K562 (cell line): Measurements from ENCODE around the gene SEMA3F. TPM values are rescaled to one million over a fixed set of nuclear protein-coding genes. Genes with fewer than 3 reads are reported as not detected.

Source experiments
- ATAC-seq: fragments of 200-7000 bp; cut with Tn5 transposase; 3 replicates; pipeline ENCODE4 v1.9.1; 2020; ENCODE audit warnings: moderate library complexity
- BruUV-seq: library from RNA; stranded (reverse); fragments of 400-500 nt; replicated peaks from 2 replicates; lab custom pipeline; 2021; lab: Mats Ljungman, UMichigan
- CTCF ChIA-PET: fragments of 300-600 bp; formaldehyde crosslinking; extraction: SDS; loops from one replicate; lab custom pipeline; 2021; ENCODE audit warnings: low intra/inter-chr PET ratio; lab: Yijun Ruan, JAX
- POLR2A ChIA-PET: fragments of 300-600, 350-650 bp; sonication (Branson Sonifier 250); formaldehyde crosslinking; extraction: SDS; loops from one replicate; lab custom pipeline; 2021; ENCODE audit warnings: antibody characterized with exemption, inconsistent platforms; lab: Yijun Ruan, JAX
- DNase-seq, 4 experiments: peaks; one replicate each; pipeline versions ENCODE4 v3.0.0 to v3.0.0-alpha.2; 2011 to 2018; ENCODE audit warnings: low spot score in 3 of 4, mixed read lengths in 3 of 4; ENCODE audit errors: extremely low read depth in 1 of 4
- FAIRE-seq: peaks from 2 replicates; lab custom pipeline; 2011; peaks lifted over from hg19 to GRCh38; lab: Jason Lieb, UNC
- H2AFZ ChIP-seq: 2 replicates; pipeline ENCODE4 v1.6.0; 2011; ENCODE audit warnings: low read depth, low read length, control low read depth, inconsistent platforms
- H3K27ac ChIP-seq: fragments of 200-600 bp; 3 replicates; pipeline ENCODE4 v1.8.0; 2011; ENCODE audit warnings: low read depth, mild to moderate bottlenecking, control low read depth, inconsistent platforms, low read length, moderate library complexity, mixed read lengths; ENCODE audit errors: extremely low read depth
- H3K27me3 ChIP-seq, 2 experiments: fragments of 300-600 bp in 1 of 2; 2 replicates in 1 of 2; 3 replicates in 1 of 2; pipeline versions ENCODE4 v1.6.0 to v1.8.0; 2011; ENCODE audit warnings: inconsistent platforms in 2 of 2, low read length in 2 of 2, mild to moderate bottlenecking in 1 of 2, mixed read lengths in 1 of 2, moderate library complexity in 1 of 2; ENCODE audit not compliant: control insufficient read depth in 2 of 2, insufficient read depth in 2 of 2
- H3K36me3 ChIP-seq: fragments of 300-600 bp; 3 replicates; pipeline ENCODE4 v1.8.0; 2011; ENCODE audit warnings: mild to moderate bottlenecking, low read length, inconsistent platforms; ENCODE audit not compliant: control insufficient read depth, insufficient read depth
- H3K4me1 ChIP-seq, 2 experiments: fragments of 200-600 bp in 1 of 2; replicated peaks in 1 of 2; 2 replicates in 1 of 2; 3 replicates in 1 of 2; pipeline versions ENCODE4 v1.5.1 to v1.8.0; 2011; ENCODE audit warnings: inconsistent platforms in 2 of 2, low read length in 2 of 2, mild to moderate bottlenecking in 1 of 2, mixed read lengths in 1 of 2, moderate library complexity in 1 of 2; ENCODE audit not compliant: control insufficient read depth in 2 of 2, insufficient read depth in 2 of 2
- H3K4me2 ChIP-seq: 2 replicates; pipeline ENCODE4 v1.6.1; 2011; ENCODE audit warnings: low read length, control low read depth, inconsistent platforms, mixed read lengths; ENCODE audit not compliant: insufficient read depth
- H3K4me3 ChIP-seq: fragments of 200-600 bp; sonication (generic), shearing (Covaris generic); 2 replicates; pipeline ENCODE4 v1.5.1; 2016; ENCODE audit warnings: control low read depth, inconsistent platforms
- H3K79me2 ChIP-seq: fragments of 200-600 bp; 3 replicates; pipeline ENCODE4 v1.8.0; 2011; ENCODE audit warnings: low read length, inconsistent platforms; ENCODE audit not compliant: control insufficient read depth, insufficient read depth
- H3K9ac ChIP-seq, 2 experiments: 2 replicates each; pipeline versions ENCODE4 v1.6.0 to v1.6.1; 2011; ENCODE audit warnings: low read depth in 2 of 2, low read length in 2 of 2, control low read depth in 1 of 2, inconsistent platforms in 1 of 2, mild to moderate bottlenecking in 1 of 2, mixed read lengths in 1 of 2; ENCODE audit not compliant: insufficient read depth in 1 of 2
- H3K9me1 ChIP-seq: one replicate; pipeline ENCODE4 v1.6.0; 2011; ENCODE audit warnings: inconsistent platforms, mild to moderate bottlenecking, low read length, moderate library complexity; ENCODE audit not compliant: control insufficient read depth, insufficient read depth
- H3K9me3 ChIP-seq: replicated peaks from 2 replicates; pipeline ENCODE4 v1.5.1; 2011; ENCODE audit warnings: low read depth, low read length, inconsistent platforms; ENCODE audit not compliant: control insufficient read depth, insufficient read depth
- H4K20me1 ChIP-seq: replicated peaks from 2 replicates; pipeline ENCODE4 v1.6.1; 2011; ENCODE audit warnings: low read length, inconsistent platforms, mixed read lengths; ENCODE audit not compliant: control insufficient read depth, insufficient read depth
- DDX20 ChIP-seq: fragments of 450-650 bp; IDR thresholded peaks from 2 replicates; pipeline ENCODE4 v1.6.1; 2016; ENCODE audit warnings: missing genetic modification characterization, low read depth, mild to moderate bottlenecking, missing compliant biosample characterization, moderate library complexity
- ELF4 ChIP-seq: fragments of 450-650 bp; formaldehyde crosslinking; IDR thresholded peaks from 2 replicates; pipeline ENCODE4 v1.4.0; 2022; ENCODE audit warnings: missing genetic modification characterization
- KDM4B ChIP-seq, 2 experiments: fragments of 450-650 bp in 1 of 2; sonication (generic) in 1 of 2; IDR thresholded peaks; 2 replicates each; pipeline ENCODE4 v1.6.1; 2016 to 2017; ENCODE audit warnings: borderline replicate concordance in 2 of 2, antibody characterized with exemption in 1 of 2, low read depth in 1 of 2, mild to moderate bottlenecking in 1 of 2
- MAFG ChIP-seq: fragments of 450-650 bp; conservative IDR thresholded peaks from 2 replicates; pipeline ENCODE4 v1.6.1; 2016; ENCODE audit warnings: missing genetic modification characterization, missing compliant biosample characterization
- PCBP1 ChIP-seq: fragments of 200-400 bp; formaldehyde crosslinking; IDR thresholded peaks from 2 replicates; pipeline ENCODE4 v1.6.1; 2018; ENCODE audit warnings: mild to moderate bottlenecking, low read depth, low read length; ENCODE audit not compliant: poor library complexity, severe bottlenecking
- STAT5A ChIP-seq: IDR thresholded peaks from 2 replicates; pipeline ENCODE4 v1.6.1; 2012; ENCODE audit warnings: low read length, inconsistent platforms, borderline replicate concordance
- SUPT5H ChIP-seq: fragments of 450-650 bp; IDR thresholded peaks from 2 replicates; pipeline ENCODE4 v1.6.1; 2016
- TSC22D4 ChIP-seq: fragments of 450-650 bp; IDR thresholded peaks from 2 replicates; pipeline ENCODE4 v1.6.1; 2016; ENCODE audit warnings: missing genetic modification characterization, missing biosample characterization, control low read depth
- ZNF354B ChIP-seq: fragments of 250-450 bp; sonication (Bioruptor Pico); IDR thresholded peaks from 2 replicates; pipeline ENCODE4 v1.4.0; 2020
- ZNF668 ChIP-seq: fragments of 250-450 bp; sonication (Bioruptor Pico); IDR thresholded peaks from 2 replicates; pipeline ENCODE4 v1.8.0; 2022; ENCODE audit warnings: mild to moderate bottlenecking, inconsistent platforms
- WGBS: fragments of 100-300 bp; shearing (Covaris generic); methylation state at CpG from one replicate; pipeline ENCODE4 v1.1.6; 2016; ENCODE audit warnings: low coverage, mixed read lengths; ENCODE audit not compliant: insufficient coverage; ENCODE audit errors: missing lambda C conversion rate; 5-methylcytosine and 5-hydroxymethylcytosine counted together
- in situ Hi-C: fragments of 300-500 bp; cut with MboI; formaldehyde crosslinking; loops from 4 replicates; pipeline ENCODE4 v1.15.0; 2018; ENCODE audit warnings: inconsistent platforms, mixed read lengths
- intact Hi-C: fragments of 100-400 bp; cut with micrococcal nuclease; formaldehyde crosslinking; loops from 2 replicates; pipeline ENCODE4 v1.14.2; 2022
- polyA plus RNA-seq, 8 experiments: library from polyadenylated mRNA; depleted of rRNA in 4 of 8; stranded (reverse) in 5 of 8; unstranded in 3 of 8; fragments of >200 nt; fragmentation: Nextera tagmentation in 2 of 8; fragmentation: Illumina TruSeq in 1 of 8; extraction: Ambion mirVana in 2 of 8; extraction: Trizol in 1 of 8; gene quantifications; 2 replicates each; pipeline versions ENCODE4 v1.2.1 to v1.2.3, GENCODE V29; 2011 to 2014; ENCODE audit warnings: inconsistent platforms in 1 of 8, missing spikeins in 1 of 8
- total RNA-seq, 7 experiments: library from RNA; depleted of rRNA in 6 of 7; stranded (reverse); fragments of >200 nt in 6 of 7; fragmentation: Illumina TruSeq in 2 of 7; extraction: Trizol in 2 of 7; gene quantifications; 2 replicates each; pipeline versions ENCODE4 v1.2.1 to v1.2.3, GENCODE V29; 2011 to 2021; ENCODE audit warnings: low replicate concordance in 1 of 7
- TF ChIP-seq, protein P1 (sequence below): sonication (generic); formaldehyde crosslinking; IDR thresholded peaks from 2 replicates; pipeline ENCODE4 v1.9.0; 2022; ENCODE audit warnings: mild to moderate bottlenecking, missing genetic modification reagents
- TF ChIP-seq, protein P2 (sequence below), 3 experiments: IDR thresholded peaks in 2 of 3; conservative IDR thresholded peaks in 1 of 3; 2 replicates each; pipeline ENCODE4 v1.5.1; 2011 to 2012; ENCODE audit warnings: low read length in 3 of 3, mild to moderate bottlenecking in 3 of 3, control low read depth in 2 of 3, improper control_type of control experiment in 1 of 3, inconsistent platforms in 1 of 3, low read depth in 1 of 3, mixed read lengths in 1 of 3, moderate library complexity in 1 of 3; ENCODE audit not compliant: insufficient read depth in 2 of 3

Gene SEMA3F
- total and polyA plus RNA-seq, 9 of the 15 experiments (the other 6 are each of a cell fraction or from before 2014, with no cell fraction given) = 0.58 to 3.0 (median 2.0) TPM; not detected in 2

DNA sequence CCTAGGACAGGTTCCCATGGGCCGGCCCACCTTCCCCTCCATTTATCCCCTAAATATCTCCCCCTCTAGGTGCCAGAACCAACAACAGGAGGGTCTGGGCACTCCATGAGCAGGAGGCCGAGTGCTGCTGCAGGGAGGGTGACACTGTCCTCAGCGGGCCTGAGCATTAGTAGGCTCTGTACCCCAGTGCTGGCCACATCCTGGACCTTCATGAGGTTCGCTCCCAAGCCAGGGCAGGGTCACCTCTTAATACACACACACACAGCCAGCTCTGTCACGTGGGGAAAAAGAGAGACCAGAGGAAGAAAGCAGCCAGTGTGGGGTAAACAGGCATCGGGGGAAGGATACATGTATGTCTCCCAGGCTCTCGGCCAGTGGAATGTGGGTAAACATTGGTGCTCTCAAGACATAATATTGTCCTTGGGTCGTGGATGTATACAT, 27.9 kb upstream of the SEMA3F start:
- in situ Hi-C loops = no loop called here
- ChIA-PET POLR2A (interaction anchor here (0.7 to 2.2 kb wide), 3 partner anchors 9 to 539 kb away, joined by 3 to 10 read pairs (median 6); no protein-coding TSS in a partner anchor), CTCF (interaction anchor here (0.6 kb wide), 1 partner anchor 426 kb away, joined by 3 read pairs; no protein-coding TSS in a partner anchor)
- WGBS = 11% methylated on average over 7 of the region's 8 CpGs
- Histone ChIP-seq H3K9me3 (no peaks in the 10 kb centered on the region), H2AFZ (no peak overlapping the region), H3K4me2 (no peak overlapping the region), H3K27ac (no peak overlapping the region), H3K4me1 (peaks cover 0 to 17% of the 10 kb centered on the region in 2 experiments; a peak in 2 of 5 replicates), H4K20me1 (no peaks in the 10 kb centered on the region; the same call in 1 of the 2 replicates), H3K27me3 (peaks cover 0 to 7% of the 10 kb centered on the region in 2 experiments; a peak in 2 of 5 replicates), H3K79me2 (no peaks in the 10 kb centered on the region), H3K9ac (no peak overlapping the region), H3K4me3 (no peak overlapping the region), H3K36me3 (no peaks in the 10 kb centered on the region), H3K9me1 (no peaks in the 10 kb centered on the region)
- TF ChIP-seq, protein P1, sequence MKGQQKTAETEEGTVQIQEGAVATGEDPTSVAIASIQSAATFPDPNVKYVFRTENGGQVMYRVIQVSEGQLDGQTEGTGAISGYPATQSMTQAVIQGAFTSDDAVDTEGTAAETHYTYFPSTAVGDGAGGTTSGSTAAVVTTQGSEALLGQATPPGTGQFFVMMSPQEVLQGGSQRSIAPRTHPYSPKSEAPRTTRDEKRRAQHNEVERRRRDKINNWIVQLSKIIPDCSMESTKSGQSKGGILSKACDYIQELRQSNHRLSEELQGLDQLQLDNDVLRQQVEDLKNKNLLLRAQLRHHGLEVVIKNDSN (CRISPR knock-in tag) = 0 out of 2 replicates have a peak, but pooled peaks have one; percentile 13
- no peak for TF ChIP-seq KDM4B (IDR thresholded peaks at IDR 0.05; ENCODE audit: borderline replicate concordance in 2 of 2, low read depth in 1 of 2)
- ATAC-seq (no peak), DNase-seq (no peak), FAIRE-seq (no peak)
- BruUV-seq = no TSS peak
- intact Hi-C loops = no loop called here

- 0% methylated on average over 2 of the region's 4 CpGs for WGBS
- no TSS peak for BruUV-seq
- Histone ChIP-seq H4K20me1 (no peaks in the 10 kb centered on the region), H2AFZ (no peak overlapping the region), H3K9me3 (no peaks in the 10 kb centered on the region), H3K27ac (no peak overlapping the region), H3K36me3 (no peaks in the 10 kb centered on the region), H3K9me1 (no peaks in the 10 kb centered on the region), H3K79me2 (no peaks in the 10 kb centered on the region), H3K27me3 (peaks cover 0 to 7% of the 10 kb centered on the region in 2 experiments; a peak in 2 of 5 replicates), H3K4me2 (no peak overlapping the region), H3K9ac (no peak overlapping the region), H3K4me1 (peaks cover 0 to 17% of the 10 kb centered on the region in 2 experiments; a peak in 2 of 5 replicates), H3K4me3 (no peak overlapping the region)
- in situ Hi-C loops = no loop called here
- ChIA-PET POLR2A (no interaction called here), CTCF (interaction anchor here (0.6 kb wide), 1 partner anchor 425 kb away, joined by 3 read pairs; no protein-coding TSS in a partner anchor)
- FAIRE-seq (no peak), DNase-seq (no peak), ATAC-seq (no peak)
- intact Hi-C loops = no loop called here
- TF ChIP-seq TSC22D4 (tag) = no peak
- TF ChIP-seq STAT5A = no peak
- TF ChIP-seq PCBP1 = no peak
- TF ChIP-seq DDX20 (tag) = no peak
- no peak for TF ChIP-seq MAFG (tag)
- no peak for TF ChIP-seq SUPT5H
- no peak for TF ChIP-seq ZNF668
- TF ChIP-seq ELF4 (CRISPR knock-in tag) = no peak
- TF ChIP-seq ZNF354B (CRISPR knock-in tag) = no peak
- TF ChIP-seq, protein P2, sequence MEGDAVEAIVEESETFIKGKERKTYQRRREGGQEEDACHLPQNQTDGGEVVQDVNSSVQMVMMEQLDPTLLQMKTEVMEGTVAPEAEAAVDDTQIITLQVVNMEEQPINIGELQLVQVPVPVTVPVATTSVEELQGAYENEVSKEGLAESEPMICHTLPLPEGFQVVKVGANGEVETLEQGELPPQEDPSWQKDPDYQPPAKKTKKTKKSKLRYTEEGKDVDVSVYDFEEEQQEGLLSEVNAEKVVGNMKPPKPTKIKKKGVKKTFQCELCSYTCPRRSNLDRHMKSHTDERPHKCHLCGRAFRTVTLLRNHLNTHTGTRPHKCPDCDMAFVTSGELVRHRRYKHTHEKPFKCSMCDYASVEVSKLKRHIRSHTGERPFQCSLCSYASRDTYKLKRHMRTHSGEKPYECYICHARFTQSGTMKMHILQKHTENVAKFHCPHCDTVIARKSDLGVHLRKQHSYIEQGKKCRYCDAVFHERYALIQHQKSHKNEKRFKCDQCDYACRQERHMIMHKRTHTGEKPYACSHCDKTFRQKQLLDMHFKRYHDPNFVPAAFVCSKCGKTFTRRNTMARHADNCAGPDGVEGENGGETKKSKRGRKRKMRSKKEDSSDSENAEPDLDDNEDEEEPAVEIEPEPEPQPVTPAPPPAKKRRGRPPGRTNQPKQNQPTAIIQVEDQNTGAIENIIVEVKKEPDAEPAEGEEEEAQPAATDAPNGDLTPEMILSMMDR (IDR thresholded peaks at IDR 0.05 in 2 of 3, conservative IDR thresholded peaks at IDR 0.05 in 1 of 3; ENCODE audit: insufficient read depth in 2 of 3, low read depth in 1 of 3, low read length in 3 of 3) = no peak
Measured at GRCh38 chr3:50128001-50128400, 27.1 kb upstream of the SEMA3F start.
